Stimulated activated effector memory CD8-positive, alpha-beta T cell treated with anti-CD3 and anti-CD28 coated beads, Interleukin-12 subunit alpha, Interleukin-12 subunit beta, amount 100 ng/mL, for 72 hours (primary cell): Measurements from ENCODE around the gene CFAP91.
A peak's percentile ranks its signal among the peaks of the same experiment; 100 is the strongest.

Source experiments
- ATAC-seq: fragments of 150-1000 bp; cut with Tn5 transposase; 2 replicates; pipeline ENCODE4 v1.10.0; 2021
- DNase-seq, 2 donors: peaks; one replicate each; pipeline ENCODE4 v3.0.0; 2021 to 2022; ENCODE audit warnings: low spot score in 2 of 2
- H3K27ac Mint-ChIP-seq: one replicate; pipeline ENCODE4 v1.8.0; 2022; ENCODE audit warnings: mild to moderate bottlenecking, mixed read lengths
- H3K36me3 Mint-ChIP-seq: one replicate; pipeline ENCODE4 v1.8.0; 2022; ENCODE audit warnings: mild to moderate bottlenecking, mixed read lengths
- H3K4me1 Mint-ChIP-seq: one replicate; pipeline ENCODE4 v1.8.0; 2022; ENCODE audit warnings: mixed read lengths
- H3K4me3 Mint-ChIP-seq: one replicate; pipeline ENCODE4 v1.8.0; 2022; ENCODE audit warnings: mild to moderate bottlenecking, mixed read lengths
- H3K9me3 Mint-ChIP-seq: one replicate; pipeline ENCODE4 v1.8.0; 2022; ENCODE audit warnings: mixed read lengths

The CFAP91 gene

GRCh38 chr3:119702530-119703527 lies at the start of gene CFAP91:
CFAP91 (plus strand) TSS chr3:119703022; CDS start chr3:119703099, 77 bp downstream.
- Mint-ChIP-seq H3K4me3 (peak within 1 kb of the TSS; percentile 68), H3K9me3 (peaks cover 4% of the 10 kb centered on the region), H3K4me1 (peaks cover 27% of the 10 kb centered on the region), H3K36me3 (no peaks in the 10 kb centered on the region), H3K27ac (peak within 1 kb of the TSS; percentile 68)
- DNase-seq (peak; percentile 73 to 86), ATAC-seq (peak; percentile 85)

GRCh38 chr3:119653876-119654275 lies 48.9 kb upstream of the CFAP91 start:
- Mint-ChIP-seq H3K4me1 (no peaks in the 10 kb centered on the region), H3K9me3 (no peaks in the 10 kb centered on the region), H3K36me3 (no peaks in the 10 kb centered on the region), H3K4me3 (no peak overlapping the region), H3K27ac (no peak overlapping the region)
- DNase-seq (no peak), ATAC-seq (no peak)

GRCh38 chr3:119657887-119658702 lies 44.7 kb upstream of the CFAP91 start:
- no peak for DNase-seq
- H3K27ac Mint-ChIP-seq = no peak overlapping the region
- H3K36me3 Mint-ChIP-seq = no peaks in the 10 kb centered on the region
- no peaks in the 10 kb centered on the region for H3K9me3 Mint-ChIP-seq
- no peak overlapping the region for H3K4me3 Mint-ChIP-seq
- H3K4me1 Mint-ChIP-seq = peaks cover 4% of the 10 kb centered on the region
- ATAC-seq = no peak

- Mint-ChIP-seq H3K4me1 (peaks cover 8% of the 10 kb centered on the region), H3K9me3 (no peaks in the 10 kb centered on the region), H3K4me3 (no peak overlapping the region), H3K36me3 (no peaks in the 10 kb centered on the region), H3K27ac (no peak overlapping the region)
- ATAC-seq = no peak
- peak in 1 of 2 donors; percentile 40 for DNase-seq
These were observed 43.8 kb upstream of the CFAP91 start for GRCh38 chr3:119658994-119659393.

GRCh38 chr3:119659606-119660291 lies 43.1 kb upstream of the CFAP91 start:
- peaks cover 6% of the 10 kb centered on the region for H3K36me3 Mint-ChIP-seq
- no peak overlapping the region for H3K4me3 Mint-ChIP-seq
- peaks cover 14% of the 10 kb centered on the region for H3K4me1 Mint-ChIP-seq
- ATAC-seq (no peak), DNase-seq (no peak)
- H3K9me3 Mint-ChIP-seq = no peaks in the 10 kb centered on the region
- H3K27ac Mint-ChIP-seq = peak overlapping the region; percentile 54

- peaks cover 14% of the 10 kb centered on the region for H3K4me1 Mint-ChIP-seq
- no peak for ATAC-seq
- peaks cover 6% of the 10 kb centered on the region for H3K36me3 Mint-ChIP-seq
- no peak within 1 kb of the TSS for H3K4me3 Mint-ChIP-seq
- H3K9me3 Mint-ChIP-seq = no peaks in the 10 kb centered on the region
- peak within 1 kb of the TSS; percentile 54 for H3K27ac Mint-ChIP-seq
- peak in 1 of 2 donors; percentile 1 for DNase-seq
These were observed 42.1 kb upstream of the CFAP91 start, which contains the start of gene POPDC2 for GRCh38 chr3:119660474-119661440. POPDC2 (minus strand) TSS chr3:119660589; CDS start chr3:119660423, 166 bp downstream.

- peaks cover 14% of the 10 kb centered on the region for H3K4me1 Mint-ChIP-seq
- DNase-seq (no peak), ATAC-seq (no peak)
- peaks cover 16% of the 10 kb centered on the region for H3K36me3 Mint-ChIP-seq
- H3K27ac Mint-ChIP-seq = peak overlapping the region; percentile 10
- no peaks in the 10 kb centered on the region for H3K9me3 Mint-ChIP-seq
- no peak overlapping the region for H3K4me3 Mint-ChIP-seq
These were observed 40.0 kb upstream of the CFAP91 start for GRCh38 chr3:119662604-119663373.

GRCh38 chr3:119663885-119664284 lies 38.9 kb upstream of the CFAP91 start:
- no peak overlapping the region for H3K27ac Mint-ChIP-seq
- H3K4me3 Mint-ChIP-seq = no peak overlapping the region

GRCh38 chr3:119664370-119664769 lies 38.5 kb upstream of the CFAP91 start:
- Mint-ChIP-seq H3K36me3 (peaks cover 30% of the 10 kb centered on the region), H3K9me3 (no peaks in the 10 kb centered on the region), H3K27ac (no peak overlapping the region), H3K4me1 (peaks cover 14% of the 10 kb centered on the region), H3K4me3 (no peak overlapping the region)
- ATAC-seq (no peak), DNase-seq (no peak)

More at GRCh38 chr3:119663885-119664284, 38.9 kb upstream of the CFAP91 start:
- no peaks in the 10 kb centered on the region for H3K9me3 Mint-ChIP-seq
- DNase-seq (no peak), ATAC-seq (no peak)
- H3K4me1 Mint-ChIP-seq = peaks cover 14% of the 10 kb centered on the region
- peaks cover 25% of the 10 kb centered on the region for H3K36me3 Mint-ChIP-seq

GRCh38 chr3:119664850-119665379 lies 37.9 kb upstream of the CFAP91 start:
- ATAC-seq (no peak), DNase-seq (no peak)
- no peak overlapping the region for H3K4me3 Mint-ChIP-seq
- H3K9me3 Mint-ChIP-seq = no peaks in the 10 kb centered on the region
- peaks cover 14% of the 10 kb centered on the region for H3K4me1 Mint-ChIP-seq
- peak overlapping the region; percentile 56 for H3K27ac Mint-ChIP-seq
- H3K36me3 Mint-ChIP-seq = peaks cover 35% of the 10 kb centered on the region

- no peak overlapping the region for H3K4me3 Mint-ChIP-seq
- no peaks in the 10 kb centered on the region for H3K9me3 Mint-ChIP-seq
- H3K36me3 Mint-ChIP-seq = peaks cover 47% of the 10 kb centered on the region
- no peak for DNase-seq
- H3K27ac Mint-ChIP-seq = no peak overlapping the region
- no peak for ATAC-seq
- peaks cover 14% of the 10 kb centered on the region for H3K4me1 Mint-ChIP-seq
These were observed 36.8 kb upstream of the CFAP91 start for GRCh38 chr3:119665954-119666559.

GRCh38 chr3:119669906-119670570 lies 32.8 kb upstream of the CFAP91 start:
- ATAC-seq (no peak), DNase-seq (no peak)
- H3K4me1 Mint-ChIP-seq = peaks cover 1% of the 10 kb centered on the region
- H3K9me3 Mint-ChIP-seq = no peaks in the 10 kb centered on the region
- peak overlapping the region; percentile 43 for H3K27ac Mint-ChIP-seq
- peaks cover 81% of the 10 kb centered on the region for H3K36me3 Mint-ChIP-seq
- no peak overlapping the region for H3K4me3 Mint-ChIP-seq
